ENCODE measurements around the gene ABCB10.

Gene ABCB10

DNA sequence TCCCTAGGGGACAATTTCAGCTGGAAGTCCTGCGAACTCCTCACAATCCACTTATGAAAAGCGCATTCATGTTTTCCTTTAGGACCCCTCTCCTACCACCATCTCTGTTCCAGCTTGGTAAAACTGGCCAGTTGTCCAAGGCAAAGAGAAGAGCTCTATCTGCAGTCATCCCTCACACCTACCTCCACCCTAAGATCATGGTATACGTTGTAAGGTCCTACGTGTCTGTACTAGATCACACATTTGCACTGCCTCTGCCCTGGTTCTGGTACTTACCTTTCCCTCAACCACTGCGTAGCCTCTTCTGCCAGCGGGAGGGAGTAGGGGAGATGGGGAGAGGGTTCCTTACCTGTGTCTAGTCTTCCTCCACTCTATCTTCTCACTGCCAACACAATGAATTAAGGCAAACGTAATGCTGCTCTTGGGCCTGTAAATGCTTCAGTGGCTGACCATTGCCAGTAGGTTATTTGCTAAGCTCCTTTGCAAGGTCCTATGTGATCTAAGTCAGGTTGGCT, 49.6 kb downstream of the ABCB10 start:
- TF ChIP-seq CTCF (conservative IDR thresholded peaks at IDR 0.05; ENCODE audit: low read depth, low read length), result no peak
- peak overlapping the region; percentile 97 for H3K4me3 ChIP-seq (ENCODE audit: low read length)
- no peak for DNase-seq (ENCODE audit: low read depth)

GRCh38 chr1:229507951-229508822, 50.3 kb downstream of the ABCB10 start, which contains the start of gene NUP133:
Gene NUP133 (minus strand): TSS chr1:229508341. CDS start chr1:229508249, 92 bp downstream.
- peak within 1 kb of the TSS; percentile 97 for H3K4me3 ChIP-seq (ENCODE audit: low read length)
- no peak for TF ChIP-seq CTCF (conservative IDR thresholded peaks at IDR 0.05; ENCODE audit: low read depth, low read length)
- DNase-seq (ENCODE audit: low read depth), result peak; percentile 95

DNA sequence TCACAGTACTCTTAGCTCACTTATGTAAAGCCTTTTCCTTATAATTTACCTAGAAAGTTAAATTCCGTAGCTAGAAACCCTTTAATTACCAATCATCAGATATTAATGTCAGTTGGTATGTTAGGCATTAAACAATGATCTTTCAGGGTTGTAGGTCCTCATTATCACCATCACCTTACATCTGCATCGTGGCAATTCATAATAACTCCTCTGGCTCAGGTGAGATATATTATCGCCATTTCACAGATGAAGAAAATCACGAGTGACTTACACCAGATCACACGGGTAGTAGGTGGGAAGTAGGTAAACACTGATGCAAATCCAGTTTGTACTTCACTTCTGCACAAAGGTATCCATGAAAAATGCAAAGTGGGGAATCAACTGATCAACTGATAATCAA, 51.0 kb downstream of the ABCB10 start:
- no peak for TF ChIP-seq CTCF (conservative IDR thresholded peaks at IDR 0.05; ENCODE audit: low read depth, low read length)
- no peak for DNase-seq (ENCODE audit: low read depth)
- peak overlapping the region; percentile 97 for H3K4me3 ChIP-seq (ENCODE audit: low read length)

DNA sequence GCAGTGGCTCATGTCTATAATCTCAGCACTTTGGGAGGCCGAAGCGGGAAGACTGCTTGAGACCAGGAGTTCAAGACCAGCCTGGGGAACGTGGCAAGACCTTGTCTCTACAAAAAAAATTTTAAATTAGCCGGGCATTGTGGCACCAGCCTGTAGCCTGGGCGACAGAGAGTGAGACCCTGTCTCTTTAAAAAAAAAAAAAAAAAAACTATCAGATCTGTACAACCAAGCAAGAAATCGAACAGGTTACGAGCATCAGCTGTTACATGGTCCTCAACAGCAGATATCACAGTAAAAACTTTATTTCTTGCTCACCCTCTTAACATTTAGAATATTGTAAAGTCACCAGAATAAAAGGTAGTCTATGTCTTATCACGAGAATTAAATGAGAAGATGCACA, 51.9 kb downstream of the ABCB10 start:
- DNase-seq (ENCODE audit: low read depth), result no peak
- no peak for TF ChIP-seq CTCF (conservative IDR thresholded peaks at IDR 0.05; ENCODE audit: low read depth, low read length)
- no peak overlapping the region for H3K4me3 ChIP-seq (ENCODE audit: low read length)

- TF ChIP-seq CTCF (conservative IDR thresholded peaks at IDR 0.05; ENCODE audit: low read depth, low read length), result no peak
- DNase-seq (ENCODE audit: low read depth), result no peak
- no peak overlapping the region for H3K4me3 ChIP-seq (ENCODE audit: low read length)
Measured at GRCh38 chr1:229495782-229496181, 62.7 kb downstream of the ABCB10 start.

GRCh38 chr1:229487181-229487580, 71.3 kb downstream of the ABCB10 start:
- TF ChIP-seq CTCF (conservative IDR thresholded peaks at IDR 0.05; ENCODE audit: low read depth, low read length), result no peak
- no peak overlapping the region for H3K4me3 ChIP-seq (ENCODE audit: low read length)
- DNase-seq (ENCODE audit: low read depth), result no peak

GRCh38 chr1:229485318-229485717, 73.2 kb downstream of the ABCB10 start:
- H3K4me3 ChIP-seq (ENCODE audit: low read length), result no peak overlapping the region
- no peak for DNase-seq (ENCODE audit: low read depth)
- TF ChIP-seq CTCF (conservative IDR thresholded peaks at IDR 0.05; ENCODE audit: low read depth, low read length), result no peak

Measured in retinal pigment epithelial cell (primary cell).